Thyroid gland (tissue), 4 donors: Measurements from ENCODE around the gene CDR2L. TPM values are rescaled to one million over a fixed set of nuclear protein-coding genes. Genes with fewer than 3 reads are reported as not detected.
A peak's percentile ranks its signal among the peaks of the same experiment; 100 is the strongest.

ENCODE experiments used
- DNase-seq, 2 donors: peaks; one replicate each; pipeline ENCODE4 v3.0.0-alpha.2; 2019
- H3K27ac ChIP-seq, 3 donors: fragments of 200-600 bp; sonication (generic); 1 replicate in 2 of 3; 2 replicates in 1 of 3; pipeline ENCODE4 v1.5.1; 2016 to 2019; ENCODE audit warnings: mild to moderate bottlenecking in 1 of 3, moderate library complexity in 1 of 3
- H3K27me3 ChIP-seq: fragments of 200-600 bp; sonication (generic); one replicate; pipeline ENCODE4 v1.5.1; 2019
- H3K36me3 ChIP-seq, 2 donors: fragments of 200-600 bp; sonication (generic); one replicate each; pipeline ENCODE4 v1.5.1; 2016 to 2019
- H3K4me1 ChIP-seq, 2 donors: fragments of 200-600 bp; sonication (generic); one replicate each; pipeline ENCODE4 v1.5.1; 2017 to 2019
- H3K4me3 ChIP-seq, 3 donors: fragments of 200-600 bp; sonication (generic); replicated peaks in 1 of 3; 1 replicate in 2 of 3; 2 replicates in 1 of 3; pipeline ENCODE4 v1.5.1; 2016; ENCODE audit warnings: mild to moderate bottlenecking in 1 of 3
- H3K9me3 ChIP-seq: fragments of 200-600 bp; sonication (generic); one replicate; pipeline ENCODE4 v1.5.1; 2017
- POLR2A ChIP-seq, 2 donors: fragments of 450-650 bp; IDR thresholded peaks; one replicate each; pipeline ENCODE4 v1.6.1; 2017; ENCODE audit warnings: antibody characterized with exemption in 2 of 2, mild to moderate bottlenecking in 2 of 2, moderate library complexity in 1 of 2
- WGBS, 2 donors: methylation state at CpG; one replicate each; pipeline ENCODE4 v1.1.5; 2017; 5-methylcytosine and 5-hydroxymethylcytosine counted together
- intact Hi-C: fragments of 100-400 bp; cut with DNase I; formaldehyde crosslinking; loops from one replicate; pipeline ENCODE4 v1.15.1; 2023
- total RNA-seq, 4 donors: library from RNA; depleted of rRNA; stranded (reverse); fragments of >200 nt; gene quantifications; one replicate each; pipeline ENCODE4 v1.2.3, GENCODE V29; 2016
- TF ChIP-seq, protein P1 (sequence below), 6 experiments: fragments of 200-600 bp in 3 of 6; fragments of 450-650 bp in 3 of 6; sonication (generic) in 3 of 6; IDR thresholded peaks; one replicate each; pipeline ENCODE4 v1.5.1; 2016 to 2019; ENCODE audit warnings: antibody characterized with exemption in 6 of 6, mild to moderate bottlenecking in 2 of 6, inconsistent platforms in 1 of 6, moderate library complexity in 1 of 6

CDR2L gene
- total RNA-seq, result 1 to 10 TPM; 2.6 to 9.8 (median 4.2) TPM

DNA sequence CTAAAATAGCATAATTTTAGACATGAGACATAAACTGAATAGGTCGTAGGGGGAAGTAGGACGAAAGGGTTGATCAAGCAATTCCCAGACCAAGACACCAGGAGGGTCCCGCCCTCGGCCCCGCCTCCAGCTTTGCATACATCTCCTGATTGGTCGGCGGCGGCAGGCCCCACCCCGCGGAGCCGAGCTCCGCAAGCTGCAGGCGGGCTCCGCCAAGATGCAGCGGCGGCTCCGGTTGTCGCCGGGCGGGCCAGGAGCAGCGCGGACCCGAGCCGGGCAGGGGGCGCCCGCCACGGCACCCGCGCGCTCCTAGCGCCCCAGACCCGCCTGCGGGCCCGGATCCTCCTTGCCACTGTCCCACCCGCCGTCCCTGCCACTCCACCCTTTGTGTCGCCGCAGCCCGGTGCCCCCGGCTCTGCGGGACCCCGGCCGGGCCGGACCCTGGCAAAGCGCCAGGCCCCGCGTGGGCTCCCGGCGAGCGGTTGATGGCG lies at the start of gene CDR2L:
TSS of gene CDR2L (plus strand) at position 215 of the 491 bp plus-strand sequence. CDS start 412 bp downstream, outside the sequence.
- H3K36me3 ChIP-seq, result no peaks in the 10 kb centered on the region
- peak in 1 of 2 donors; percentile 91 for TF ChIP-seq POLR2A (IDR thresholded peaks at IDR 0.05)
- TF ChIP-seq, protein P1, sequence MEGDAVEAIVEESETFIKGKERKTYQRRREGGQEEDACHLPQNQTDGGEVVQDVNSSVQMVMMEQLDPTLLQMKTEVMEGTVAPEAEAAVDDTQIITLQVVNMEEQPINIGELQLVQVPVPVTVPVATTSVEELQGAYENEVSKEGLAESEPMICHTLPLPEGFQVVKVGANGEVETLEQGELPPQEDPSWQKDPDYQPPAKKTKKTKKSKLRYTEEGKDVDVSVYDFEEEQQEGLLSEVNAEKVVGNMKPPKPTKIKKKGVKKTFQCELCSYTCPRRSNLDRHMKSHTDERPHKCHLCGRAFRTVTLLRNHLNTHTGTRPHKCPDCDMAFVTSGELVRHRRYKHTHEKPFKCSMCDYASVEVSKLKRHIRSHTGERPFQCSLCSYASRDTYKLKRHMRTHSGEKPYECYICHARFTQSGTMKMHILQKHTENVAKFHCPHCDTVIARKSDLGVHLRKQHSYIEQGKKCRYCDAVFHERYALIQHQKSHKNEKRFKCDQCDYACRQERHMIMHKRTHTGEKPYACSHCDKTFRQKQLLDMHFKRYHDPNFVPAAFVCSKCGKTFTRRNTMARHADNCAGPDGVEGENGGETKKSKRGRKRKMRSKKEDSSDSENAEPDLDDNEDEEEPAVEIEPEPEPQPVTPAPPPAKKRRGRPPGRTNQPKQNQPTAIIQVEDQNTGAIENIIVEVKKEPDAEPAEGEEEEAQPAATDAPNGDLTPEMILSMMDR (IDR thresholded peaks at IDR 0.05), result peak in 1 of 6 experiments; percentile 3
- no peaks in the 10 kb centered on the region for H3K9me3 ChIP-seq
- peak; percentile 98 to 99 for DNase-seq
- peak within 1 kb of the TSS in 2 of 3 donors; percentile 27 to 83 for H3K4me3 ChIP-seq
- peaks cover 9 to 26% of the 10 kb centered on the region in 2 donors for H3K4me1 ChIP-seq
- intact Hi-C loops, result no loop called here
- WGBS, 2 donors, result 0 to 1% methylated on average over 13 to 22 of the region's 51 CpGs
- H3K27me3 ChIP-seq, result no peaks in the 10 kb centered on the region
- peak within 1 kb of the TSS; percentile 82 to 86 (median 82) for H3K27ac ChIP-seq

DNA sequence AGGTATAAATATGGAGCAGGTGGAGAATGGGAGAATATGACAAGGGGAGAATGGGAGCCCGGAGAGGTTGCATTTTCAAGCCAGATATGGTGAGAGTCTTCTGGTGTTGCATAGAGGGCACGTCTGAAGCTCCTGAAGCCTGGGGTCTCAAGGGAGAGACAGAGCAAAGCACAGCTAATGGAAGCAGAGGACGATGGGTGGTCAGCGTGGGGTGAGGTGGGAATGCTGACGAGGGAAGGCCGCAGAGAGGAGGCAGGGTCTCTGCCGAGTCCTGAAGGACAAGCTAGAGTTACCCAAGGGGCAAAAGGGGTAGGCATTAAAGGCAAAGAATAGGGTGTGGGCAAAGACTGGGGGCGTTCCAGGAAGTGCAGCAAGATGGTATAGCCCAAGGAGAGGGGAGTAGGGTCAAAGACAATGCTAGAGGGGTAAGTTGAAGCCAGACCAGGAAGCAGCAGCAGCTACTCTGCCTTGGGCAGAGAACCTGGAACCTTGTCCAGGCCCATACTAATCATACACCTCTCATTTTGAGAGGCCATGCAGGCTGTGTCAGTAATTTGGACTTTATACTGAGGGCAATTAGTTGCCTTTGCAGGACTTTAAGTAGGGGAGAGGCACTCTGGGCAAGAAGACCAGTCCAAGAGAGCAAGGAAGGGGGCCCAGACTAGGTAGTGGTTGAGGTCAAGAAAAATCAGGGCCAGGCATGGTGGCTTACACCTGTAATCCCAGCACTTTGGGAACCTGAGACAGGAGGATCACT lies 49.1 kb upstream of the CDR2L start:
- Histone ChIP-seq H3K27ac (no peak overlapping the region), H3K4me1 (peaks cover 8 to 10% of the 10 kb centered on the region in 2 donors), H3K36me3 (no peaks in the 10 kb centered on the region), H3K9me3 (no peaks in the 10 kb centered on the region), H3K4me3 (no peak overlapping the region), H3K27me3 (peaks cover 14% of the 10 kb centered on the region)
- DNase-seq, result no peak
- intact Hi-C loops, result no loop called here
- 64 to 66% methylated on average over 8 of the region's 8 CpGs for WGBS, 2 donors
- no peak for TF ChIP-seq POLR2A (IDR thresholded peaks at IDR 0.05)
- TF ChIP-seq, protein P1 (IDR thresholded peaks at IDR 0.05), result no peak

- H3K9me3 ChIP-seq, result no peaks in the 10 kb centered on the region
- peaks cover 8 to 10% of the 10 kb centered on the region in 2 donors for H3K4me1 ChIP-seq
- DNase-seq, result no peak
- WGBS, 2 donors, result 52 to 53% methylated on average over 8 of the region's 8 CpGs
- peaks cover 14% of the 10 kb centered on the region for H3K27me3 ChIP-seq
- H3K4me3 ChIP-seq, result no peak overlapping the region
- no peaks in the 10 kb centered on the region for H3K36me3 ChIP-seq
- TF ChIP-seq POLR2A (IDR thresholded peaks at IDR 0.05), result no peak
- TF ChIP-seq, protein P1 (IDR thresholded peaks at IDR 0.05), result no peak
- H3K27ac ChIP-seq, result no peak overlapping the region
- intact Hi-C loops, result no loop called here
Observed at GRCh38 chr17:74939534-74939933, 47.9 kb upstream of the CDR2L start.

DNA sequence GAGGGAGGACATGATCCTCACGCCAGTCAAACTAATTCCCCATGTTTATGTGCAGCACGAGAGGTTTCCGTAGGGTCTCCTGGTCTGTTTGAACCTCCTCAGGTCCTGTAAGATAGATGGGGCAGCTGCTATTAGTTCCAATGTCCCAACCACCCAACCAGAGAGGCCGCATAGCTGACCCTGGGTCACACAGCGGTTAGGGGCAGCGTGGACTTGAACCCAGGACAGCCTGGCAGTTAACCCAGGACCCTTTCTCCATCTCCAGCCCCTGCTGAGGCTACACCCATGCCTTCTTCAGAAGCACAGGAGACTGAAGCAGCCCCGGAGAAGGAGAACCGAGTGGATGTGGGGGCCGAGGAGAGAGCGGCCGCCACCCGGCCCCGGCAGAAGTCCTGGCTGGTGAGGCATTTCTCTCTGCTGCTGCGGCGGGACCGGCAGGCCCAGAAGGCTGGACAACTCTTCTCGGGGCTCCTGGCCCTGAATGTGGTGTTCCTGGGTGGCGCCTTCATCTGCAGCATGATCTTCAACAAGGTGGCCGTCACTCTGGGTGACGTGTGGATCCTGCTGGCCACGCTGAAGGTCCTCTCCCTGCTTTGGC lies 46.2 kb upstream of the CDR2L start:
- H3K4me1 ChIP-seq, result peaks cover 1% of the 10 kb centered on the region in 2 donors
- H3K27me3 ChIP-seq, result peaks cover 1% of the 10 kb centered on the region
- DNase-seq, result no peak
- no peak overlapping the region for H3K27ac ChIP-seq
- intact Hi-C loops, result no loop called here
- no peaks in the 10 kb centered on the region for H3K9me3 ChIP-seq
- no peak for TF ChIP-seq POLR2A (IDR thresholded peaks at IDR 0.05)
- TF ChIP-seq, protein P1 (IDR thresholded peaks at IDR 0.05), result no peak
- WGBS, 2 donors, result 79 to 80% methylated on average over 14 to 16 of the region's 21 CpGs
- H3K36me3 ChIP-seq, result no peaks in the 10 kb centered on the region
- H3K4me3 ChIP-seq, result no peak overlapping the region
